Vagina (tissue), 2 donors: ENCODE results near the gene FADD. TPM values are rescaled to one million over a fixed set of nuclear protein-coding genes. Genes with fewer than 3 reads are reported as not detected.

Experiments
- DNase-seq, 2 donors: peaks; one replicate each; pipeline ENCODE4 v3.0.0-alpha.2; 2017; ENCODE audit errors: extremely low spot score in 2 of 2
- H3K27ac ChIP-seq: fragments of 200-600 bp; sonication (generic); one replicate; pipeline ENCODE4 v1.5.1; 2019
- H3K27me3 ChIP-seq: fragments of 200-600 bp; sonication (generic); one replicate; pipeline ENCODE4 v1.5.1; 2019
- H3K36me3 ChIP-seq, 2 donors: fragments of 200-600 bp; sonication (generic); one replicate each; pipeline ENCODE4 v1.5.1; 2017 to 2019
- H3K4me1 ChIP-seq: fragments of 200-600 bp; sonication (generic); one replicate; pipeline ENCODE4 v1.5.1; 2019
- H3K4me3 ChIP-seq, 2 donors: fragments of 200-600 bp; sonication (generic); 1 replicate in 1 of 2; 2 replicates in 1 of 2; pipeline ENCODE4 v1.5.1; 2016 to 2019
- H3K9me3 ChIP-seq: fragments of 200-600 bp; sonication (generic); one replicate; pipeline ENCODE4 v1.5.1; 2019
- POLR2A ChIP-seq, 2 donors: fragments of 450-650 bp; IDR thresholded peaks; one replicate each; pipeline ENCODE4 v1.6.1; 2017; ENCODE audit warnings: antibody characterized with exemption in 2 of 2, mild to moderate bottlenecking in 2 of 2, moderate library complexity in 2 of 2
- POLR2AphosphoS5 ChIP-seq, 2 donors: sonication (generic); formaldehyde crosslinking; IDR thresholded peaks; one replicate each; pipeline ENCODE4 v1.9.0; 2017; ENCODE audit warnings: antibody characterized with exemption in 2 of 2, mild to moderate bottlenecking in 2 of 2, low read depth in 1 of 2; ENCODE audit not compliant: insufficient read depth in 1 of 2
- intact Hi-C: fragments of 100-400 bp; cut with DNase I; formaldehyde crosslinking; loops from one replicate; pipeline ENCODE4 v1.15.1; 2023
- total RNA-seq: library from RNA; depleted of rRNA; stranded (reverse); fragments of >200 nt; gene quantifications from one replicate; pipeline ENCODE4 v1.2.3, GENCODE V29; 2016
- TF ChIP-seq, protein P1 (sequence below), 3 experiments: fragments of 450-650 bp in 2 of 3; fragments of 200-600 bp in 1 of 3; sonication (generic) in 1 of 3; IDR thresholded peaks; one replicate each; pipeline ENCODE4 v1.5.1; 2017 to 2019; ENCODE audit warnings: antibody characterized with exemption in 3 of 3, mild to moderate bottlenecking in 2 of 3, moderate library complexity in 2 of 3

FADD gene
- total RNA-seq, 1 donor from 2014 or later, result 21.6 TPM

GRCh38 chr11:70230151-70230839 is 27.2 kb downstream of the FADD start:
- TF ChIP-seq, protein P1, sequence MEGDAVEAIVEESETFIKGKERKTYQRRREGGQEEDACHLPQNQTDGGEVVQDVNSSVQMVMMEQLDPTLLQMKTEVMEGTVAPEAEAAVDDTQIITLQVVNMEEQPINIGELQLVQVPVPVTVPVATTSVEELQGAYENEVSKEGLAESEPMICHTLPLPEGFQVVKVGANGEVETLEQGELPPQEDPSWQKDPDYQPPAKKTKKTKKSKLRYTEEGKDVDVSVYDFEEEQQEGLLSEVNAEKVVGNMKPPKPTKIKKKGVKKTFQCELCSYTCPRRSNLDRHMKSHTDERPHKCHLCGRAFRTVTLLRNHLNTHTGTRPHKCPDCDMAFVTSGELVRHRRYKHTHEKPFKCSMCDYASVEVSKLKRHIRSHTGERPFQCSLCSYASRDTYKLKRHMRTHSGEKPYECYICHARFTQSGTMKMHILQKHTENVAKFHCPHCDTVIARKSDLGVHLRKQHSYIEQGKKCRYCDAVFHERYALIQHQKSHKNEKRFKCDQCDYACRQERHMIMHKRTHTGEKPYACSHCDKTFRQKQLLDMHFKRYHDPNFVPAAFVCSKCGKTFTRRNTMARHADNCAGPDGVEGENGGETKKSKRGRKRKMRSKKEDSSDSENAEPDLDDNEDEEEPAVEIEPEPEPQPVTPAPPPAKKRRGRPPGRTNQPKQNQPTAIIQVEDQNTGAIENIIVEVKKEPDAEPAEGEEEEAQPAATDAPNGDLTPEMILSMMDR (IDR thresholded peaks at IDR 0.05), result no peak
- TF ChIP-seq POLR2A (IDR thresholded peaks at IDR 0.05), result no peak
- TF ChIP-seq POLR2AphosphoS5 (IDR thresholded peaks at IDR 0.05; ENCODE audit: insufficient read depth in 1 of 2, low read depth in 1 of 2), result no peak
- Histone ChIP-seq H3K9me3 (no peaks in the 10 kb centered on the region), H3K36me3 (no peaks in the 10 kb centered on the region), H3K27ac (no peak overlapping the region), H3K27me3 (no peaks in the 10 kb centered on the region), H3K4me1 (no peaks in the 10 kb centered on the region), H3K4me3 (no peak overlapping the region)
- DNase-seq, result no peak
- intact Hi-C loops, result no loop called here

DNA sequence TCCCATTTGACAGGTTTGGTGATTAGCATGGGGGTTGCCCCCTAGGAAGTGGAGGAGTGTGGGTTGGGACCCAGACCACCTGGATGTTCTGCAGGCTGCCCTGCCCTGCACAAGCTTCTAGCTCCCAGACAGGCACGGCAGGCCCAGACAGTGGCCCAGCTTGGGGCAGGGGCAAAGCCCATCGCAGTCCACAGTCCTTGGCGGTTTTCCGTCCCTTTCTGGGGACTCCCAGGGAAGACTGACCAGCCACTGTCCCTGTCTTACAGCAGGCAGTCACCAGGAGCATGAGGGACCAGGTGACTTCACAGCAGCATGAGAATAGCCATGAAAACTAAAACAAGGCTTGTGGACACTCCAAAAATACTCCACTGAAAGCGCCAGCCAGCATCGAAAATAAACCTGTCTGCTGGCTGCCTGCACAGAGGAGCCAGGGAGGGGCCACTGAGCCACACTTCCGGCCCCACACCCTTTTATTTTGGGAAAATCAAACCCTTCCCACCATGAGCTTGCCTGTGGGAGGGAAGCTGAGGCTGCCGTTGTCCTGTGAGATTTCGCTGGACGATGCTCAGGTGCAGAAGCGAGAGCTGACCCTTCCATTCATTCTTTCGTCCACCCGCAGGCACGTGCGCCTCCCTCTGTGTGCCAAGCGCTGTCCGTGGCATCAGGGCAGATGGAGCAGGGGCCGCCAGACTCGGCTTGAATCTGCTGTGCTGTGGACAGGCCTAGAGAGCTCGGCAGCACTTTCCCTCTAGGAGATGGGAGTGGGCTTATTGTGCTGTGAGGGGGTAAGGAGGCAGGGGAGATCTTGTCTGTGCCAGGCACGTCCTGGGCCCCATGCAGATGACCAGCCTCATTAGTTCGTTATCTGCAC is 28.0 kb downstream of the FADD start:
- no peak overlapping the region for H3K4me3 ChIP-seq
- H3K27ac ChIP-seq, result no peak overlapping the region
- TF ChIP-seq POLR2A (IDR thresholded peaks at IDR 0.05) (no peak), POLR2AphosphoS5 (IDR thresholded peaks at IDR 0.05; ENCODE audit: insufficient read depth in 1 of 2, low read depth in 1 of 2) (no peak)
- TF ChIP-seq, protein P1 (IDR thresholded peaks at IDR 0.05), result no peak
- no peaks in the 10 kb centered on the region for H3K27me3 ChIP-seq
- intact Hi-C loops, result no loop called here
- no peaks in the 10 kb centered on the region for H3K36me3 ChIP-seq
- no peaks in the 10 kb centered on the region for H3K9me3 ChIP-seq
- DNase-seq, result no peak
- no peaks in the 10 kb centered on the region for H3K4me1 ChIP-seq

DNA sequence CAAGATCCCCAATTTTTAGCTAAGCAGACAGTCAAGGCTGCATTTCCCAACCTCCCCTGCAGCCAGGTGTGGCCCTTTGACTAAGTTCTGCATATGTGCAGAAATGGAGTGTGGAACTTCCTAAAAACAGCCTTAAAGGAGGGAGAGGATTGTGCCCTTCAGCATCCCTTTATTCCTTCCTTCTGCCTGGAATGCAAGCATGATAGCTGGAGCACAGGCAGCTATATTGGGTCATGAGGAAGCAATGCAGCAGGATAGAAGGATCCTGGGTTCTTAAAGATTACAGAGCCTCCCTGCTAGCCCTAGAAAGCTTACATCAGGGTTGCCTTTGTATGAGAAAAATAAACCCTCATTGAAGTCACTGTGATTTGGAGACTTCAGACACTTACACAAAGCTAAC is 29.9 kb downstream of the FADD start:
- TF ChIP-seq, protein P1 (IDR thresholded peaks at IDR 0.05), result no peak
- TF ChIP-seq POLR2A (IDR thresholded peaks at IDR 0.05) (no peak), POLR2AphosphoS5 (IDR thresholded peaks at IDR 0.05; ENCODE audit: insufficient read depth in 1 of 2, low read depth in 1 of 2) (no peak)
- no peak for DNase-seq
- no peaks in the 10 kb centered on the region for H3K4me1 ChIP-seq
- no peaks in the 10 kb centered on the region for H3K9me3 ChIP-seq
- no peak overlapping the region for H3K4me3 ChIP-seq
- no peaks in the 10 kb centered on the region for H3K36me3 ChIP-seq
- intact Hi-C loops, result no loop called here
- no peak overlapping the region for H3K27ac ChIP-seq
- H3K27me3 ChIP-seq, result no peaks in the 10 kb centered on the region

DNA sequence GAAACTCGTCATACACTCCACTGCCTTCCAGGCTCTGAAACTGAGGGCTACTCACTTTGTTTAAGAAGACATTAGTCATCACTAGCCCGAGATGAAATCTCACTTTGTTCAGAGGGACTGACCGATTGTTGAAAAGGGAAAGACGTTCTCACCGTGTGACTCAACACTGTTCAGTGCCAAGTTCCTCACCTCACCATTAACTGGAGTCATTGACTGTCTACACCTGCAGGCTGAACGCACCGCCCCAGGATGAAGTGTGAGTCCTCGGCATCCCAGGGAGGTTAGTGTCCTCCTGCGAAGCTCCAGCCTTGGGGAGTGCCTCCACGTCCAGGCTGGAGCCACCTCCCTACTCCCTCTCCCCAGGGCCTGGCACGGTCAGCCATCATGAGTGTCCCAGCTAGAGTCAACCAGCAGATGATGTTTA is 30.4 kb downstream of the FADD start:
- Histone ChIP-seq H3K4me3 (no peak overlapping the region), H3K27me3 (no peaks in the 10 kb centered on the region), H3K36me3 (no peaks in the 10 kb centered on the region), H3K4me1 (no peaks in the 10 kb centered on the region), H3K27ac (no peak overlapping the region), H3K9me3 (no peaks in the 10 kb centered on the region)
- intact Hi-C loops, result no loop called here
- TF ChIP-seq POLR2AphosphoS5 (IDR thresholded peaks at IDR 0.05; ENCODE audit: insufficient read depth in 1 of 2, low read depth in 1 of 2), result peak in 1 of 2 donors; percentile 19
- TF ChIP-seq, protein P1 (IDR thresholded peaks at IDR 0.05), result no peak
- no peak for TF ChIP-seq POLR2A (IDR thresholded peaks at IDR 0.05)
- no peak for DNase-seq
